RWPE1 (cell line): Measurements from ENCODE around the gene LRR1.

Experiments used
- CTCF ChIA-PET: fragments of 350-600 bp; sonication (Branson Sonifier 250); formaldehyde crosslinking; extraction: SDS; loops from one replicate; lab custom pipeline; 2021; lab: Yijun Ruan, JAX
- POLR2A ChIA-PET: fragments of 400-600 bp; formaldehyde crosslinking; extraction: SDS; loops from one replicate; lab custom pipeline; 2020; ENCODE audit warnings: antibody characterized with exemption; ENCODE audit not compliant: low non-redundant PET; lab: Yijun Ruan, JAX
- DNase-seq: peaks from one replicate; pipeline ENCODE4 v3.0.0; 2012; ENCODE audit warnings: low spot score
- H3K27ac ChIP-seq: fragments of 450-650 bp; 2 replicates; pipeline ENCODE4 v1.5.1; 2017
- CTCF ChIP-seq: fragments of 450-650 bp; conservative IDR thresholded peaks from 2 replicates; pipeline ENCODE4 v1.5.1; 2017; ENCODE audit warnings: low read depth, mild to moderate bottlenecking

Gene LRR1

GRCh38 chr14:49598189-49598484, 603 bp upstream of the LRR1 start:
- TF ChIP-seq CTCF, result no peak
- H3K27ac ChIP-seq, result peak overlapping the region; percentile 96
- DNase-seq, result peak; percentile 20
- ChIA-PET POLR2A (interaction anchor here (1.4 kb wide), 1 partner anchor 23 kb away, joined by 10 read pairs; the partner anchor contains the start of genes MGAT2 and RPL36AL), CTCF (interaction anchor here (0.6 kb wide), 1 partner anchor 155 kb away, joined by 3 read pairs; no protein-coding TSS in a partner anchor)

- POLR2A ChIA-PET, result no interaction called here
- TF ChIP-seq CTCF, result no peak
- no peak overlapping the region for H3K27ac ChIP-seq
- CTCF ChIA-PET, result interaction anchor here (0.6 kb wide), 1 partner anchor 40 kb away, joined by 3 read pairs; no protein-coding TSS in a partner anchor
- DNase-seq, result no peak
Measured at GRCh38 chr14:49607583-49607982, 8.8 kb downstream of the LRR1 start.

DNA sequence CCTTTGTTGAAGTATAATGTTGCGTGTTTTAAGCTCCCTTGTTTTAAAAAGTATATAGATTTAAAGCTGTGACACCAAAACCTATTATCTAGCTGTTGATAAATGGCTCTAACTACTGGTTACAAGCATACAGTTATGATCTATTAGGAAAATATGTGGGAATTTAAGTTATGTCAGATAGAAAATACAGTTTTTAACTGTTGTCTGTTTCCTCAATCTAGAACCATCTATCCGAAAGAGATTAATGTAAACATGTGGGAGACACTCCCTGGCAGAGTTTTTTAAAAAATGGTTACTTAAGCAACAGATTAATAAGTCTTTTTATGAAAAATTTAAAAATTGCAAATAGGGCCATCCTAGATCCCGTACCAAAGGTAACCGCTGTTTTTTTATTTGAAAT, 13.5 kb downstream of the LRR1 start:
- ChIA-PET POLR2A (no interaction called here), CTCF (no interaction called here)
- no peak for TF ChIP-seq CTCF

GRCh38 chr14:49612671-49613070, 13.9 kb downstream of the LRR1 start:
- TF ChIP-seq CTCF, result no peak
- DNase-seq, result no peak
- peak overlapping the region; percentile 19; the same call in 1 of the 2 replicates for H3K27ac ChIP-seq
- ChIA-PET CTCF (no interaction called here), POLR2A (no interaction called here)

More for the DNA sequence above, 13.5 kb downstream of the LRR1 start:
- DNase-seq, result no peak
- no peak overlapping the region for H3K27ac ChIP-seq

GRCh38 chr14:49614196-49614595, 15.5 kb downstream of the LRR1 start:
- DNase-seq, result no peak
- CTCF ChIA-PET, result no interaction called here
- no peak overlapping the region for H3K27ac ChIP-seq
- POLR2A ChIA-PET, result no interaction called here
- no peak for TF ChIP-seq CTCF

DNA sequence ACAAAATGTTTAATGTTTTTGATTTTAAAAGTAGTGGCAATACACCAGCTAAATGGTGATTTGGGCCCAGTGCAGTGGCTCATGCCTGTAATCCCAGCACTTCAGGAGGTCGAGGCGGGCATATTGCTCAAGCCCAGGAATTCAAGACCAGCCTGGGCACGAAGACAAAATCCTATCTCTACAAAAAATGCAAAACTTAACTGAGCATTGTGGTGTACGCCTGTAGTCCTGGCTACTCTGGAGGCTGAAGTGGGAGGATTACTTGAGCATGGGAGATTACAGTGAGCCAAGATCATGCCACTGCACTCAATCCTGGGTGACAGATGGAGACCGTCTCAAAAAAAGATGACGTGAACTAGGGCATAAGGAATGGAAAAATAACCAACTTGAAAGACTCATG, 17.0 kb downstream of the LRR1 start:
- H3K27ac ChIP-seq, result peak overlapping the region; percentile 59
- POLR2A ChIA-PET, result no interaction called here
- TF ChIP-seq CTCF, result no peak
- no peak for DNase-seq
- CTCF ChIA-PET, result no interaction called here
